Fibroblast of skin of scalp (primary cell): ENCODE measurements around the gene PPEF1.
"Not testable (repeated sequence)": the region's sequence is repeated elsewhere in the genome, so short reads cannot be mapped to it uniquely, and the experiment has no call there.

Experiments
- DNase-seq: peaks from one replicate; pipeline ENCODE4 v3.0.0-alpha.2; 2013

PPEF1 gene

GRCh38 chrX:18799911-18800310, 92.5 kb downstream of the PPEF1 start:
- DNase-seq = no peak

GRCh38 chrX:18809641-18810040, 102.2 kb downstream of the PPEF1 start:
- DNase-seq = no peak

DNA sequence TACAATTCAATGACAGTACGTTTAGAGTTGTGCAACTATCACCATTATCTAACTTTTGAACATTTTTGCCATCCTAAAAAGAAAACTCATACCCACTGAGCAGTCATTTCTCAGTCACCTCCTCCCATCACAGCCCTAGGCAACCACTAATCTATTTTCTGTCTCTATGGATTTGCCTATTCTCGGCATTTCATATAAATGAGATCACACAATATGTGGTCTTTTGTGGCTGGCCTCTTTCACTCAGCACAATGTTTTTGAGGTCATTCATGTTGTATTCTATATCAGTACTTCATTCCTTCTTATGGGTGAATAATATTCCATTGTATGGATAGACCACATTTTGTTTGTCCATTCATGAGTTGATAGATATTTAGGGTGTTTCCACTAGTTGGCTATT, 103.0 kb downstream of the PPEF1 start:
- no peak for DNase-seq

- DNase-seq = no peak
Measured at GRCh38 chrX:18825375-18825774, 117.9 kb downstream of the PPEF1 start.

DNA sequence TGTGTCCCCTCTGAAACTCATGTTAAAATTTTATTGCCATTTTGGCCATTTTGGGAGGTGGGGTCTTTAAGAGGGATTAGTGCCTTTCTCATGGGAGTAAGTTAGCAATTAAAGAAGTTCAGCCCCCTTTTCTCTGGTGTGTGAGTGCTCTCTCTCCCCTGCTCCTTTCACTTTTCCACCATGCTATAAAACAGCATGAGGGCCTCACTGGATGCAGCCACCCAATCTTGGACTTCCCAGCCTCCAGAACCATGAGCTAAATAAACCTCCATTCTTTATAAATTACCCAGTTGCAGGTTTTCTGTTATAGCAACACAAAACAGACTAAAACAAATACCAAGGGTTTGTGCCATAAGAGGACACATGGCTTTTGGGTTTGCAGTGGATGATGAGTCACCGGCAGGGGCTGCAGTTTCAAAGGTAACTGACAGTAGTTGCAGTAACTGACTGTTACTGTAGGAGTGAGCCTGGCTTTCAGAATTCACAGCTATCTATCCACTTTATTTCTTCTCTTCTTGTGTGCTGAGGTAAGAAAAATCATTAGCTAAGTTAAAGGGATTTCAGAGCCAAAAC, 121.5 kb downstream of the PPEF1 start:
- peak; percentile 19 for DNase-seq

DNA sequence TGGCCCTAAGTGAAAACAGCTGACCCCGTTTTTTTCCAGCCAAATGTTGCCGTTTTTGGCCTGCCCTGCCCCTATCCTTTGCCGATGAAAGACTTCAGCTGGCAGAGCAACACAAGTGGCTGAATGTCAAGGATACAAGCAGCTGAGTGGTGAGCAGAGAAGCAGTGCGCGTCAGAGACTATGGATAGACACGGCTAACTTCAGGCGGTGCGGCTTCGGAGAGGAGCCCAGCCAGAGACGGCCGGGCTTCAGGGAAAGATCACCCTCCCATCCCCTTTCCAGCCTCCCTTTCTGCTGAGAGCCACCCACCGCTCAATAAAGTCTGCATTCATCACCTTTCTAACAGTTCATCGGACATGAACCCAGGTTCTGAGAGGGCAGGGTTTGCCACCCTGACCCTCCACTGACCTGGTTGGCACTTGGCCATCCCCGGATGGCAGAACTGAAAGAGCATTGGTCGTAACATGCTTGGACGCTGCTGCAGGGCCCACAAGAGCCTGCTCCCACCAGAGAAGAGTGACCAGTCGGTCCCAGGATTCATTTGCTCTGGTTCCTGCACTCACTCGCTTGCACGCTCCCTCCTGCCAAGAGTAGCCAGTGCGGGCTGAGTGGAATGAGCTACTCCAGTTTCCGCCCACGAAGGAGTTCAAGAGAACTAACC, 125.8 kb downstream of the PPEF1 start:
- DNase-seq = no peak

DNA sequence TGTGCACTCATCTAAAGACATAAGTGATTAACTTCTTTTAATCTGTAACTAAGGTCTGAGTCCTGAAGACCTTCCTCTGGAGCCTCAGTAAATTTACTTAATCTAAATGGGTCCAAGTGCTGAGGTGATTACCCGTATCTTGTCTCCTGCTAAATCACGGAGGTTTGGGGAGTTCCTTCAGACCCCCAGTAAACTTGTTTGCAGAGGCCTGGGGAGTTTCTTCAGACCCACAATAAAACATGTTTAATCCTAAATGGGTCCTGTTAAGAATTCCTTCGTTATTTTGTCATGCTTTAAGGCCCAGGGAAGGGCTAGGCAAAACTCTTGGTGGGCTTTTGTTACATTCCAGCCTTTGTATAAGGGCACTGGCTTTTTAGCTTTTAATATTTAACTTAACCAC, 140.5 kb downstream of the PPEF1 start:
- DNase-seq = not testable (repeated sequence)

- DNase-seq = peak; percentile 90
Measured at GRCh38 chrX:18855919-18856644, 148.6 kb downstream of the PPEF1 start.

DNA sequence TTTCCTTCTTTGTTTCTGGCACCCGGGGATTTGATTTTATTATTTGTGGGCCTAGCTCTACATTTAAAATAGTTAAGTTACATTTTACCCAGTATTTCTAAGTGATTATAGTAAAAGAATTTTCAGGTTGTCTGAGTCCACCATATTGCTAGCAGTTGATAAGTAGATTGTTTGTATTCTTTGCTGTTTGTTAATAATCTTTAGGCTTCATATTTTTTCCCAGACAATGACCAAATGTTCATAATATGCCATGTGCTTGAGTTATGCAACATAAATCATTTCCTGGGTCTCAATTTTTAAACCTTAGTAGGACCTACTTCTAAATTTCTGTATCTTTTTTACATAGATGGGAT, 149.2 kb downstream of the PPEF1 start:
- no peak for DNase-seq

DNA sequence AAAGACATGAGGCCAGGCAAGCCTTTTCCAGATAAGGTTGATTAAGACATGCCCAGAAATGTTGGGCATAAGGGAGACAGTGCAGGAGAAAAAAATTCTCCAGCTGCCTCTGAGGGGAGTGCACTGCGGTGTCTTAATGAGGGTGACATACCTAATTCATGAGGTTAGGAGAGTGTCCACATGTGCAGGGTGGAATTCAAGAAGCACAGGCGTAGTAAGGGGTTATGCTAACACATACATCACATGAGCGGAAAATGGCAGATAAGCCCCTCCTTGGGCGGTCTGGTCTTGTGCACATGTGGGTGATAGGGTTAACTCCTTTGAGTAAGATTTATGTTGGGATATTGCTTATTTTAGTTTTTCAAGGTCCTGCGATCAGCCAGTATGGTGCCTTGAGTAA, 154.1 kb downstream of the PPEF1 start:
- no peak for DNase-seq

- DNase-seq = no peak
Measured at GRCh38 chrX:18864390-18864920, 157.0 kb downstream of the PPEF1 start.

DNA sequence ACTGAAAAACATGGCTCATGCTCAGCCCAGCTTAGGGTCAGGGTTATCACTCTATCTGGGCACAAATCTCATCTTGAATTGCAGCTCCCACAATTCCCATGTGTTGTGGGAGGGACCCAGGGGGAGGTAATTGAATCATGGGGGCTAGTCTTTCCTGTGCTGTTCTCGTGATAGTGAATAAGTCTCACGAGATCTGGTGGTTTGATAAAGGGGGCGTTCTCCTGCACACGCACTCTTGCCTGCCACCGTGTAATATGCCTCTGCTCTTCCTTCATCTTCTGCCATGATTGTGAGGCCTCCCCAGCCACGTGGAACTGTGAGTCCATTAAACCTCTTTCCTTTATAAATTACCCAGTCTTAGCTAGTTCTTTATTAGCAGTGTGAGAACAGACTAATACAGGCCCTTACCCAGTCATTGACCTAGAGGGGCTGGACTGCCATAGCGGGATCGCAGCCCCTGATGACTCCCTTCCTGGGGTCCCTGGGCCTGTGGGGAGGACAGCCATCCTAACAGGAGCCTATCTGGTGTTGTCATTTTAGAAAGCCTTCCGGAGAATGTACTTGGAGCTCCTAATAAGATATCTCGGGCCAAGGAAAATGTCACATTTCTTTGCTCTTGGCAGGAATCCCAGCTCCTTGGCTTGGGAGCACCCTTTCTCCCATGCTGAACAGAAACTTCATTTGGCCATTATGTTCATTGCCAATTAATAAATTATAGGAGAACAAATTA, 163.9 kb downstream of the PPEF1 start:
- peak; percentile 21 for DNase-seq

GRCh38 chrX:18871970-18872369, 164.5 kb downstream of the PPEF1 start:
- DNase-seq = no peak

DNA sequence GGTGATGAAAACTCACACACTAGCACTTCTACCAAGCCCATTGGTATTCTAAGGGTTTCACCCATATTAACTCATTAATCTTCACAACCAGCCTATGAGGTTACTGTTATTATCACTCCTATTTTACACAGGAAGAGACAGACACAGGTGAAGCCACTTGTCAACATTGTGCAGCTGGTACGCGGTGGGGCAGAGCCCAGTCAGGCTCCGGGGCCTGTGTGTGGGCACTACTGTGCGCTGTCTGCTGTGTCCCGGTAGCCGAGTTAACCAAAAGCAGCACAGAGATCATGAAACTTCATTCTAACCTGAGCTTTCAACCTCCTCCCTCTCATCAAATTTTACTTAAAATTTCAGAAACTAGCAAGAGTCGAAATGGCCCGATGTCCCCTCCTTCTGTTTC, 165.2 kb downstream of the PPEF1 start:
- DNase-seq = no peak

- DNase-seq = peak; percentile 76
Measured at GRCh38 chrX:18873189-18873791, 165.8 kb downstream of the PPEF1 start.

DNA sequence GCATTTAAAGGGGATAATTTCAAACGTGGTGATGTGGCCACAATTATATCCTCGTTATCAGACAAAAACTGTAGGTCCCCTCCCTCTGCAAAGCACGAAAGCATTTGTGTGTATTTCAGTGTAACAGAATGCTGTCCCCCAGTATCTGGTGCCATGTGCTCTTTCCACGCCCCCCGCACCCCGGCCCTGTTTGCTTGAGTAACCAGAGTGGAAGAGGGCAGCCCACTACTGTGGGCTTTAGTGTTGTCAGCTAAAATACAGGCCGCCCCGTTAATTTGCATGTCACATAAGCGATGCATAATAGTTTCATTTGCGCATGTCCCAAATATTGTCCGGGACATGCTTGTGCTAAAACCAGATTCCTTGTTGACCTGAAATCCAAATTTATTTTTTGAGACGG, 166.4 kb downstream of the PPEF1 start:
- DNase-seq = no peak

DNA sequence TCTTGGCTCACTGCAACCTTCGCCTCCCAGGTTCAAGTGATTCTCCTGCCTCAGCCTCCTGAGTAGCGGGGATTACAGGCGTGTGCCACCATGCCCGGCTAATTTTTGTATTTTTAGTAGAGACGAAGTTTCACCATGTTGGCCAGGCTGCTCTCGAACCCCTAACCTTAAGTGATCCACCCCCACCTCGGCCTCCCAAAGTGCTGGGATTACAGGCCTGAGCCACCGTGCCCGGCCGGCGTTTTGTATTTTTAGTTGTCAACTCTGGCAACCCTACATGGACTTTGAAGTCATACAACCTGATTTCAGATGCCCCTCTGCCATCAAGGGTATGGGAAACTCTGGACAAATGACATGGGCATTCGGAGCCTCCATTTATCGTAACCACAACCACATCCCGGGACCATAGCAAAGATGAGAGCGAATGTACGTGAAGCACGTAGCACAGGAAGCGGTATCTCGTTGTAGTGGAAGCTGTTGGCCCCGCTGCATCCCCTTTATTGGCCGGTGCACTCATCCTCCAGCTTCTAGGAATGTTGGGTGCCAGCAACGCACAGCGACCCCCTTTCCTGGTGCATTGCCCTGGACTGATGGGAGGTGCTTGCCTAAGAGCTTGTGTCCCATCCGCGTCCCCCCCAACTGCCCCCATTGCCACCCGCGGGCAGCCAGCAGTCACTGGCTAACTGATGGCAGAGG, 167.3 kb downstream of the PPEF1 start:
- DNase-seq = no peak

DNA sequence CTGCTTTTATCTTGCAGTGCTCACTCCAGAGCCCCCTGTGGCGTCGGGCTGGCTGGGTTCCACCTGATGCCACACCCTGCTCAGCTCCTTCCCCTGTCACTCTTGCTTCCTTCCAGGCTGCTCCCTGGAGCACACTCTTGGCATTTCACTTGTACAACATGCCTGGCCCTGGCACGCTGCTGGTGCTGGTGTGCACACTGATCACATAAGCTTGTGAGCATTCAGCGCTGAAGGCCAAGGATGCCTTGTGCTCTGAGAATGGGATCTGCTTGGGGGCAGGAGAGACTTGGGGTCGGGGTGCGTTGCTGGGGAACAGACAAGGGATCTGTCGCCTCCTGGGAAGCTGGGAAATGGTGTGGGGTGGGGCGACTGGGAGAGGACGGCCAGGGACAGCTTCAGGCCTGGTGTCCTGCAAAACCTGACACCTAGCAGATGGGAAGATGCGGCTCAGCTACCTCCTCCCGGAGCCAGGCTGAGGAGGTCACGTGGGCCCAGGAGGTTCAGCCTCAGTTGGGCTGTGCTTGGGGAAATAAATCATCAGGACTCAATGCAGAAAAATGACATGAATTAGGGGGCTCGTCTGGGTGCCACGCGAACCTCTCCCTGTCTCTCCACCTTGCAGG, 167.9 kb downstream of the PPEF1 start:
- no peak for DNase-seq

DNA sequence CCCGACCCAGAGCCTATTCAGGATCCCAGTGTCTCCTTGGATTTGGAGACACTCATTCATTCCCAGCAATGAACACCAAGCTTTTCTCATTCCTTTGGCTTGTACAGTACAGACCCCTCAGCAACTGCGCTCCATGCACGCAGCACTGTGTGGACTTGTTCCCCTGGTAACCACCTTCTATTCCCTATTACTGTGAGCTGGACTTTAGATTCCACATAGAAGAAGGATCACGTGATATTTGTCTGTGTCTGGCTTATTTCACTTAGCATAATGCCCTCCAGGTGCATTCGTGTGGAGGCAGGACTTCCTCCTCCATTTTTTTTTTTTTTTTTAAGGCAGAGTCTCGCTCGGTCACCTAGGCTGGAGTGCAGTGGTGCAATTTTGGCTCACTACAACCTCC, 170.0 kb downstream of the PPEF1 start:
- no peak for DNase-seq
